ENCODE measurements around the gene ANAPC13.
A peak's percentile ranks its signal among the peaks of the same experiment; 100 is the strongest.

The ANAPC13 gene

DNA sequence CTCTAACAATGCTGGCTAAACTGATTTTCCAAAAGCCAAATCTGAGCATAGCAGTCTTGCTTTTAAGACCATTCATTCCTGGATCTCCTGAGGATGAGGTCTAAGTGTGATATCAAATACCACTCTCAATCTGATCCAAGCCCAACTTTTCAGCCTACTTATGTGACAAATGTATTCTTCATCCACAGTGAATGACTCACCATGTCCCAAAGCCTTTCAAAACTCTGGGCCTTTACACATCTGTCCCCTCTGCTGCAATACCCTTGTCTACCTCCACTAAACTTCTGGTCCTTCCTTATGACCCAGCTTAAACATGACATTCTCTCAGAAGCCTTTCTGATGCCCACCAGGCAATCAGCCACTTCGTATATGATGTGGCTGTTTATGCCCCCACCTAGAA, 4.6 kb downstream of the ANAPC13 start:
- no peak for DNase-seq

DNA sequence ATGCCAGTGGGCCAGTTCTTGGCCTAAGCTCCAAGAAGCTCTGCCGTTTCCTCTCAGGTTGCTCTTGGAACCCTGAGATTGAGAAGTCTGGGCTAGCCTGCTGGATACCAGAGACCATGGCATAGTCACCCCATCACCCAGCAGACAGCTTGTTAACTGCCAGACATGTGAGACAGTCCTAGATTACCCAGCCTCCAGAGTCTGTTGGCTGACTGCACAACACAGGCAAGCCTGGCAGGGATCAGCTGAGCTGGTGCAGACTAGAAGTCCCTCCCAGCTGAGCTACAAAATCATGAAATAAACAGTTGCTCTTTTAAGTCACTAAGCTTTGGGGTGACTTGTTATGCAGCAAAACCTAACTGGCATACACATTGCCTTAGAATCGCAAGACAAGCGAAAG, 5.2 kb downstream of the ANAPC13 start:
- DNase-seq = no peak

DNA sequence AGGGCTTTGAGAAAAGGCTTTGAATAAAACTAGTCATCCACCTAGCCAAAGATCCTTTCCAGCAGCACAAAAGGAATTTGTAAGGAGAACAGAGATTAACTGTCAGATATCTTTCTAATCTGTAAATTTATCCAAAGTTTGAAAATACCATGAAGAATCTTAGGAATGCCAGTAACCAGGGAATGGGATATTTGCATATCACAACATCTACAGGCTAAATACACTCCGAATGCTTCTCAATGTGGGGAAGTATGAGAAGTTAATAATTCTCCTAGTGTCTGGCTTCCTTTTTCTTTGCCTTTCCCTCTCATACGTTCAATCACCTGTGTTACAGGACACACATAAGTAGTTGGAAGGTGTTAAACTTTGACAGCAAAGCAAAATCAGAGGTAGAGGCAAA, 7.8 kb downstream of the ANAPC13 start:
- DNase-seq = no peak

DNA sequence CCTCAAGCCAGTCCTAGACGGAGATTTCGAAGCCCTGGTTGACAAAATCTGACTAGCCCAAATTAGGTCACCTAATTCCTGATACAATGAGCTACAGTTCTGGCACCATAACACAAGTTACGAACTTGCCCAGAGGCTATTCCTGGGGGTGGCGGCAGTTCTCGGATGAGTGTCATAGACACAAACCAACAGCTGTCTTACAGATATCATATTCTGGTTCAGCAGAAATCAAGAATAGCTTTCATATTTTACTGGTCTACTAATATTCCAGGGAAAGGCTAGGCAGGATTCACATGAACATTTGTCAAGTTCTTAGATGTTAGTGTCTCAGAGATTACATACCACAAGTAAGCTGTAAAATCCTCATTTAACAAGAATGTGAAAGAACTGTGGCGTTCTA, 8.8 kb downstream of the ANAPC13 start:
- no peak for DNase-seq

DNA sequence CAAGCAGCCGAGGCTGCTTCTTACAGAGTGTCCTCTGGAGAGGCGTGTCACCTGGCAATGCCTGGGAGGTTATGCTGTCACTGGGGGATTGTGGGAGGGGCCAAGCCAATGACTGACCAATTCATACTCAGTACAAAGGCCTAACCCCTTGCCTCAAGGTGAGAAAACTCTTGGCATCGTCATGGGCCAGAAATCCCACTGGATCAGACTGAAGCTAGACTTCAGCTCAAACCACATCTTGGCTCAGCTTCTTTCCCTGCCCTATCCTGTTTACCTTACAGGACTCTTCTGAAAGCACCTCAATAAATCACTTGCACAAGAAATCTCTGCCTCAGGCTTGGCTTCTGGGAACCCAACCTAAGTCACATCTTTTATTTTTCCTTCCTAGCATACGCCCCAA, 9.5 kb downstream of the ANAPC13 start:
- DNase-seq = no peak

DNA sequence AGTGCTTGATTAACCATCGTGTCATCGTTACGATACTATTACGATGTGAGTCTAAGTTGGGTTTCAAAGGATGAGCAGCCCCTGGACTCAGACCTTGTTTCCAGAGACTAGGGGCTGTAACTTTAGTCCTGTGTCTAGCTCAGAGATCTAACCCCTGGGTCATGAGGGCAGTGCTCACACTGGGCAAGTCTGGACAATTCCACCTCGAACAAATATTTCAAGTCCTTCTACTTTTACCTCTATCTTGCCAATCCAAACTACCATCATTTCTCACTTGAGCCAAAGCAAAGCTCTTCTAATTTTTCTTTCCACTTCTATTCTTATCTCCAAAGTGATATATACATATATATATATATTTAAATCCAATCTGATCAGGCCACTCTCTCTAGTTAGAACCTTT, 10.8 kb downstream of the ANAPC13 start:
- DNase-seq = no peak

DNA sequence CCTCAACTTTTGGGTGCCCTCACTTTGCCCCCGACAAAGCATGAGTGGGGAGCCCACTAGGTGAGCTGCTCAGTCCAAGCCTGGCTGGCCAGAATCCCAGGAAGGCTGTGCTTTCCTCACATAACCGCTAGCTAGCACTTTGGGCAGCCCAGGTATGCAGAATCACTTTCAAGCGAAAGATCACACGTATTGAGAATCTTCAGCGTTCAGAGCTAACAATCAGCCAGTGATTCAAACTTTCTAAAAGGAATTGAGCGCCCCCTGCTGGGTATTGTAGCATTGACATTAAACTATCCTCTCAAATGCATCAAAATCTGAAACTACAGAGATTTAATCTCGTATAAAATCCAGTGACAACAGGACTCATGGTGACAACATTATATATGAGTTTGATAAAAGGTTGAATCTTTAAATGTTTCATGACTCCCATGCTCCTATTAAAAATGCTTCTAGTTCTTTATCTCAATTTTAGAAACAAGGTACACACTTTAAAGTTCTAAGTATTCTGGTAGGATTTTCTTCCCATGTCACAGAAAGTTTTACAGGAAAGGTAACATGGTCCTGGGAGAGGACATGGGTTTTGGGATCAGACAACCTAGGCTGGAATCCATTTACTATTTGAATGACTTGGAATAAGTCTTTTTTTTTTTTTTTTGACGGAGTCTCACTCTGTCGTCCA, 11.8 kb downstream of the ANAPC13 start:
- peak; percentile 88 for DNase-seq

DNA sequence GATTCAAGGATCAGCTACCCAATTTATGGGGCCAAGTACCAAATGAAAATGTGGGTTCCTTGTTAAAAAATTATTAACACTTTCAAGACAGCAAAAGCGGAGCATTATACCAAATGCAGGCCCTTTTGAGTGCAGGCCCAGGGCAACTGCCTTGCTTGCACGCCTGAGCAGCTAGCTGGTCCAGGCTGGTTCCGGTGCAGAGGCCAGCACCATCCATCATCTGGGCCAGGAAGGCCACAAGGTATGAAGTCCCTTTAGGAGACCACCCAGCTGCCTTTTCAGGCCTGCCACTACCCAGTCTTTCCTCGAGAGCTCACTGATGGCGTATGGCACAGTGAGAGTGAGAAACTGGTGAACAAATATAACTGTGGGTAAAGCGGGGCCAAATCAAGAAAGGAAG, 13.0 kb downstream of the ANAPC13 start:
- DNase-seq = no peak

DNA sequence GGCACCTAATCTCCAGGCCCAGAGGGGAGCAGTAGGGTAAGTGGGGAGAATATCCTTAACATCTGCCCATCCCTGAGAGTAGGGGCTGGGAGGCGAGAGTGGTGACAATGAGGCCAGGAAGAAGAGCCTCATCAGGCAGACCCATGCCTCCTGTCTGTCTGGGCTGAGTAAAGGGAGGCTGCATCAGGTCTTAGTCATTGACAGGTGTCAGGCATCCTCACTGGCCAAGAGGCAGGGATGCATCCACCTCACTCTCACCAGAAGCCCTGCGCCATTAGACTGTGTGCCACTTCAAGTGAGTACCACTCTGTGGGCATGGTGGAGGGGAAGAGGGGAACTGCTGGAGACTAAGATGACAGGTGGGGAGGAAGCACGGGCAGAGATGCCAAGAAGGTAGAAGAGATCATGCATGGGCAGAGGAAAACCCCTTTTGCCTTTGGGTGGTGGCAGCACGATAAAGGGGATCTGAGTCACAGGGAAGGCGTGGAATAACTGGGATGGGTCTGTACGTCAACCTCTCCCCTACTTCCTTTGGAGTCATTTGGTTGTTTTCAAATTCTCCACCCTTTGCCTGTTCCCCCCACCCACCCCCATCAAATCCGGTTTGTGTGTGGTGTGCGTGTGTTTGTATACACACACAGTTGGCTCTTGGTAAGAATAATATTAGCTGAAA, 14.1 kb downstream of the ANAPC13 start:
- no peak for DNase-seq

DNA sequence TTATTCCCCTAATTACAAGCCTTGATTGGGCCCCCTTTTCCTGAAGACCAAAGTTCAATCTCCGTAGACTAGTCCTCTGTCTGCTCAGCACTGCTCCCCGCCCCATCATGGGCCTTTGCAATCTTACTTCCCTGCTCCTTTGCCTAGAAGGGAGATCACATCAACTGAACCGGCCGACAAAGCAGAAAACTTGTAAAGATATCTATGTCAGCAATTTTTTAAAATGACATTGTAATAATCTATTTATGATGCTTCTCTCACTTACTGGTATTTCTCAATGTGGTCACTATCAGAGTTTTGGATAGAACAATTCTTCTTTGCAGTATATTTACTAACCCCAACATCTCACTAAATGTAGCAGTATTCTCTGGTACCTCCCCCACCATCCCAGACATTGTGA, 17.3 kb downstream of the ANAPC13 start:
- no peak for DNase-seq

DNA sequence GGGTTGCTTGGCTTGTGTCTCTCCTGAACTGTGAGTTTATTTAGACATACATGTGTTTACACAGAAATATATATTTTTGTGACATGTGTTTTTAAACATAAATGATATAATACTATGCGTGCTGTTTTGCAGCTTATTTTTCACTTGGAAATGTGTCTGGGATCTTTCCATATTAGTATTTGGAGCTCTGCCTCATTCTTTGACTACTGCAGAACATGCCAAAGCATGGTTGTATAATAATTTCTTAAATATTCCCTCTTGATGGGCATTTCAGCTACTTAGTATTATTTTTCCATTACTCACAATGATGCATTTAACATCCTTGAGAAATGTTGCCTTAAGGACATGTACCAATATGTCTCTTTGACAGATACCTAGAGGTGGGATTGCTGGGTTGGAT, 19.5 kb downstream of the ANAPC13 start:
- DNase-seq = no peak

DNA sequence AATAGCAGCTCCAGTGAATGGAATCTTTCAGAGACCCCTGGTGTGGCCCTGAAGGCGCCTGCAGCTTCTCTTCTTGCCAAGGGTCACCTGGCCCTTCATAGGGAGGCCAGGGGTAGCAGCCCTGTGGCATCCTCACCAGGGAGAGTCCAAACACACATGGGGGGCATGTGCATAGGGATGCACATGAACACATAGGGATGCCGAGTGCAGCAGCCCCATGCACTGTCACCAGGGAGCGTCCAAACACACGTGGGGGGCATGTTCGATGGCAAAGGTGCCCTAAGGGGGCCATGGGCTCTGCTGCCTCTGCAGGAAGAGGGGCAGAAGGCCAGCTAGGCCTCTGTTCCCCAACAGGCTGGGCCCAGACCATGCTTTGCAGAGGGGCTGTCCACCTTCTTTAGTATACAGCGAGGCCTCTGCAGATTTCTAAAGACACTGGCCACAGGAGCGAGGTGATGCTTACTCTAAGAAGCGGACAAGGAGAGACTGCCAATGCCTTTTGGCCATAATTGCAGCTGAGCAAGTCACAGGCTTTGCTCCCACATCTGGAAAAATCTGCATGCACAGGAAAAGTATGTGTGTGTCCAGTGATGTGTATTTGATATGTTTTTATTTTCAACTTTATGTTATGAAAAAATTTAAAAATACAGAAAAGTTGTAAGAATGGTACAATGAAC, 21.0 kb downstream of the ANAPC13 start:
- no peak for DNase-seq

DNA sequence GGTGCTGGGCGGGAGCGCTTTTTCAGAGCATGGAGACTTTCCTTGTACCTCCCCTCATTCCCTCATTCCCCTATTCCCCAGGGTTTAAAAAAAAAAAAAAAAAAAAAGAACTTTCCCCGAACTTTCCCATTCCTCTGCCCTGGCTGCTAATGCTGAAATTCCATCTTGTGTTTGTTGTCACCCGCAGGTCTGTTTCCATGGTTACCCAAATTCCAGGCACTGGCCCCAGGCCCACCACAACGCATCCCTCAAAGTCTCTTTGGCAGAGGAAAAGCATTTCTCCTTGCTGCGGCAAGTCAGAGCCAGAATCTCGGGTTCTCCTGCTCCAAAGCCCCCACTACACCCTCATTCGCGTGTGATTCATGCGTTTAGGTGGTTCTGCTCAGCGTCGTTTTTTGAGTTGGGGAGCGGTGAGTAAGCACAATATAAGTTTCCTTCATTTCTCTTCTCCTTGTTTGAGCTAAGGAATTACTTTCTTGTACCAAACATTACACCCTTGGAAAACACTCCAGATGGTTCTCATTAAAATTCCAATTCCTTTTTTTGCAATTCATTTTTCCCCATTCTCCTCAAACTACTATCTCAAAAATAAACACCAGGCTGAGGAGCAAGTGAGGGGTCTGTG, 21.6 kb downstream of the ANAPC13 start:
- no peak for DNase-seq

DNA sequence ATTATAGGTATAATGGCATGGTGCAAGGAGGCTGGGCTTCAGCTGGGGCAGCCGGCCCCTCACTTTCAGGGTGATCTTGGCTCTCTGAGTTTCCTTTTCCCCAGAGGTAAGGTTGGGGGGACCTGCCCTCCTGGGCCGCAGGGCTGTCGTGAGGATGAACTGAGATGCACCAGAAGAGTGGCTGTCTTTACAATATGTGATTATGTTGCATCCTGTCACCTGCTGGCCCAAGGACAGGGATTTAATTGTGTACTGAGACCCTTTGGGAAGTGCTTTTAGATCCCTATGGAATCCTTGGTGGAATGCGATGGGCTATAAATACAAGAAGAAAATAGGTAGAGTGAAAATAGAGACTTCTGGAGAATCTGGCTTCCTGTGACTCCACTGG, 22.1 kb downstream of the ANAPC13 start:
- no peak for DNase-seq

DNA sequence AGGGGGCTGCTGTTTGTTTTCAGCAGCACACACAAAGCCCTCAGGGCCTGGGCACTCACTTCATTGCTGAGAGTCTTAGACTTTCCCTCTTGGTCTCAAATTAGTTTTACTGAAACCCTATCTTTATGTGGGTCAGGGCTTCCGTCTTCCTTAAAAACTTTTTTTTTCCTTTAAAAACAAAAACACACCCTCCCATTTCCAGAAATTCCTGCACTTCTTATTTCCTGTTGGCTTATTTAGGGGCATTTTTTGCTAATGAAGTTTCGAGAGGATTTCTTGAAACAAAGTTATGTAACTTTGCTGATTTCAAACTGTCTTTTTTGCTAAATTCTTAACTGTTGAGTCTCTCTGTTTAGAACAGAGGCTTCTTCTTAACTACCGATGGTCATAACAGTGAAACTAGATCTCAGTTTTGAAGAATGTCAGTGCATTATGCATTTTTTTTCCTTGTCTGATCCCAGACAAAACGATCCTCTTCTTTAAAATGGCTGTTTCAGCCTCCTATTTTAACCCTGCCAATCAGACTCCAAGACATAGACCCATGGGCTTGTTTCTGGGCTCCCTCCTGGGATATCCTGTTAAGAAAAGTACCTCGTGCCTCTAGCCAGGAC, 23.3 kb downstream of the ANAPC13 start:
- no peak for DNase-seq

DNA sequence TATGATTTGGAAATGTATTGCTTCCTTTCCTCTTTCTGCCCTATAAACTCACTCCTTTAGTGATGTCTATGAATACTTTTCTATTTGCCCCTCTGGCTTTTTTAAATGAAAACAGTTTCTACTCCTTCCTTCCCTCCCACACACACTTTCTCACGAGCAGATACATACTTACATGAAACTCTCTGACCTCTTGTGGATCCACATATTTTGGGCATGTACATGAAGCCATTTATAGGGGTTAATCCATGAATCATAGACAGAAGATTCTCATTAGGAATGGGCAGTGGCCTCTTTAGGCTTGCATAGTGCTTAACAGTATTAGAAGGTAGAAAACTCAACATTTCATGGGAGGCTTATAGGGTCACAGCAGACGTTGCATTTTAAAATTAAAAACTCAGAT, 24.8 kb downstream of the ANAPC13 start:
- DNase-seq = no peak

DNA sequence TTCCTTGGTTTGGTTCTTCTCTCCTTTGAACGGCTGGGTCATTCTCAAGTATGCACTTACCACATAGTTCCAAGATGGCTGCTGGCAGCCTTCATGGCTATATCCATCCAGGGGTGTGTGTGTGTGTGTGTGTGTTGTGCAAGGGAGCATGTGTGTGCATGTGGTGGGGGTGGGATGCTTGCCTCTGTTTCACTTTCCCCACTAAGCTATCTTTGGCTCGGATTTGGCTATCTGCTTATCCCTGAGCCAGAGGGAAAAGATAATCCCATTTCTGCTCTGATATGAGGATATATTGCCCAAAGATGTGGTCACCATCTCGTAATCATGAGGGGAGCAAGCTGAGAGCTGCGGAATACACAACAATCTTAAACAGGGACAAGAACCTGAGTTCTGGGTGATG, 26.2 kb downstream of the ANAPC13 start:
- DNase-seq = no peak

DNA sequence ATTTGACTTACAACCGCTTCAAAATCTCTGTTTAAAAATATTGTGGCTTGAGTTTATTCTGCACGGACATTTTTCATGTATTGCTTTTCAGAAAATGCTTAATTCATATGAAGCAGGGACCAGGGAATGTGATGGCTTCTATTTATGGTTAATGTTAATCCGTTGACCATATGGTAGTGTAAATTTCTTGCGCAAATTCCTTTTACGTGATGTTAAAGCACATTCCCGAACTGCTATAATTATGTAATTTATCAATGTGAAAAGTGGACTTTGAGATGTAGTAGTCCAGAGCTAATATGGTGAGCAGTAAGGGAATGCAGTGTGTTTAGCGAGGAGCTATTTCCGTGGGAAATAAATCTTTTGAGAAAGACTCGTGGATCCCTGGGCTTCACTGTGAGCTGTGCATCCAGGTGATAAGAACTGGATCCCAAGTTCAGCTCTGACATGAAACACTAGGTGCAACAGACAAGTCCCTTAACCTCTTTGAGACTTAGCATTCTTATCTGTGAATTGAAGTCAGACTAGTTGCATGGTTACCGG, 27.3 kb downstream of the ANAPC13 start:
- no peak for DNase-seq

DNA sequence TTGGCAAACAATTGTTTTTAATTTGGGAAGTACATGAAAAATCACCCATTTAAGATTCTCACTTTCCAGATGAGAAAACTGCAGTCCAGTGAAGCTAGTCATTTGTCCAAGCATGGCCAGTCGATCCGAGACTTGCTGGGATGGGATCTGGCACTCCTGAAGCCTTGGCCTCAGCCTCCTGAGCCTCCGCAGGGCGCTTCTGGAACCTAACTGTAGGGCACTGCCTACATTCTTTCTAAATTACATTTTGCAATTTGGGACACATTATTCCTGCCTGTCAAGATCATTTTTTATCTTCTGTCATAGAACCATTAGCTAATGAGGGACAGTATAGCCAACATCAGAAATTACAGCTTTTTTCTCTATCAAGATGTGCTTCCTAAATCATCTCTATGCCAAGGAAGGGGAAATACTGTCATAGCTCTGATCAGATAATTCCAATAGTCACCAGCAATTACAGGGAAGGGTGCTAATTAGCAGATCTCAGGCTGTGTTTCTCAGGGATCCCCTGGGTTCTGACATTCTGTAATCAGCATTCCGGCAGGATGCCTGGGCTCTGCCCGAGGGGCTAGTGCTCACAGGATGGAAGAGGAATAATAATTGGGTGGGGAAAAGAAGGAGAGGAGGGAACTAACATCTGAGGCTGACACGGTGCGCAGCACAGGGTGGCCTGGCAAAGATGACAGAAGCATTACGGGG, 28.3 kb downstream of the ANAPC13 start:
- DNase-seq = no peak

DNA sequence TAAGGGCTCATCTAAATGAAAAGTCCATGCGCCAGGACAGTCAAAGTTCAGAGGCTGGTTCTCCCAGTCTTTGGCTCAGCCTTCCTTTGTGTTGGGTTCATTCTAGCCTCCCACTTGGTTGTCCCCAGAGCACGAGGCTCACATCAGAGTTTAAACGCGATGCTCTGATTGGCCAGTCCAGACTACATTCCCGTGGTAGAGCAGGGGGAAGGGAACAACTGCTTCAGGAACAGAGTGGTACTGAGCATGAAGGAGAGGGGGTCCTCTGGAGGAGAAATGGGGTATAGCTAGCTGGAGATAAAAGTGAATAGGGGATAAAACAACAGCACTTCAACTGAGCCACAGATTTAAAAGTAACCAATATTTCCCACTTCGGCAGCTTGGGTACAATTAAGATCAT, 32.2 kb downstream of the ANAPC13 start:
- no peak for DNase-seq

DNA sequence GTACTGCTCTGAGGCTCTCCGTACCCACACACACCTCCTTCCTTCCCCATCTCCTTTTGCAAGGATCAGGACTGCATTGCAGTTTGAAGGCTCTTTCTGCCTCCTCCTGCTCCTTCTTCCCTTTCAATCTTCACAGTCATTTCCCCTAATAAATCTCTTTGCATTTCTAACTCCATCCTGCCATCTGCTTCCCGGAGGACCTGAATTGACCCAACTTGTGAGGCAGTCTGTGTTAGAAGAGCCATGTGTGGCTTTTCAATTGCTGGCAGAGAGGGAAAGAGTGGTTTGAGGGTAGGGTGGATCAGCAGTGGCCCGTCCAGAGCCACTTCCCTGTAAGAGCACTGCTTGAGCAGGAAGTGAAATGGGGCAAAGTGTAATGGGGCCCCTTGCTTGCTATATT, 35.8 kb downstream of the ANAPC13 start:
- DNase-seq = no peak

DNA sequence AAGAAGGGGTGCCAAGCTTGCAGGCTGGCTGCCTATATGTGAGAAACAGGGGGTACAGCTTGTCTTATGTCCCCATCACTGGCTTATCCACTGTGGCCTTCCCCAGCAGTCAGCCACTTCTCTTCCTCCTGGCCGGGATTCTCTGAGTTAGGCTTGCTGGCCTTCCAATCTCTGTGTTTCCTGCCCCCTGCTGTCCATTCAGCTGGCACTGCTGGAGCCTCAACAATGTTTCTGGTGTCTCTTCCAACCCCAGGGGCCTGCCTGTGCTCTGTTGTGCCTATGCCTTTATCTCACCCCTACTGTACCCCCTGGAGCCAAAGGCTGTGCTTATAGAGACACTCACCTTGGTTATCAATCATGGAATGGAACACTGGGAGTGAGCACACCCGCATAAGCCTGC, 36.5 kb downstream of the ANAPC13 start:
- peak; percentile 16 for DNase-seq

DNA sequence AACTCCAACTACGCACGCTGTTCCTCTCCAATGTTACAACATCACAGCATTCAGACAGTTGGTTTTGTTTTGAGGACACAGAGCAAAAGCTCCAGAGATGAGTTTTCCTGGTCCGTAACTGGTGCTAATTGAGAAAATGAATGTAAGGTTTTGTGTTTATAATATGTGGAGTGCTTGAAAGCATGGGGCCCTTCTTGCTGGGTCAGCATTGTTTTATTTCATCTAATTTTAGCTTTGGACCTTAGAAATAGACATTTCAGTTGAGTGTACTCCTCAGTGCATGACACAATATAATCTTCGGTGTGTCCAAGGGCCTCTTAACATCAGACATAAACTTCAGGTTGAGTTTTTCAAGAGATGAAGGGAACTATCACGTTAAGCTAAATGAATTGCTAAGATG, 37.1 kb downstream of the ANAPC13 start:
- no peak for DNase-seq

All from NCI-H1436 (cell line).